Stimulated activated CD8-positive, alpha-beta memory T cell treated with anti-CD3 and anti-CD28 coated beads, Interleukin-15, amount 100 ng/mL, for 1 hour (primary cell): ENCODE results near the gene NUCKS1.
"Not testable (repeated sequence)": the region's sequence is repeated elsewhere in the genome, so short reads cannot be mapped to it uniquely, and the experiment has no call there.

Source experiments
- DNase-seq: peaks from one replicate; pipeline ENCODE4 v3.0.0-alpha.2; 2020; ENCODE audit warnings: low read depth

Gene NUCKS1

DNA sequence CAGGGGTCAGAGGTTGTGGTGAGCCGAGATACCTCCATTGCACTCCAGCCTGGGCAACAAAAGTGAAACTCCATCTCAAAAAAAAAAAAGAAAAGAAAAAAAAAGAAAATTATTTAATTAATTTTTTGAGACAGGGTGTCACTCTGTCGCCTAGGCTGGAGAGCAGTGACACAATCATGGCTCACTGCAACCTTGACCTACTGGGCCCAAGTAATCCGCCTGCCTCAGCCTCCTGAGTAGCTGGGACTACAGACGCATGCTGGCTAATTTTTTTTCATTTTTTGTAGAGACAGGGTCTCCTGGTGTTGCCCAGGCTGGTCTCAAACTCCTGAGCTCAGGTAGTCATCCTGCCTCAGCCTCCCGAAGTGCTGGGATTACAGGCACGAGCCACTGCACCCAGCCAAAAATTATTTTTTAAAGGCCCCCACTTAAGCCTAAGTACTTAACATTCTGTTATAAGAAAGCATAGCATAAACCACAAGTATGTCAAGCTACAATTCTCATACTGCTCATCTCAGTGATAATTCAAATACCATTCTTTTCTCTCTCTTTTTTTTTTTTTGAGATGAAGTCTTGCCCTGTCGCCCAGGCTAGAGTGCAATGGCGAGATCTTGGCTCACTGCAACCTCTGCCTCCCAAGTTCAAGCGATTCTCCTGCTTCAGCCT, 19.9 kb downstream of the NUCKS1 start:
- DNase-seq = no peak

DNA sequence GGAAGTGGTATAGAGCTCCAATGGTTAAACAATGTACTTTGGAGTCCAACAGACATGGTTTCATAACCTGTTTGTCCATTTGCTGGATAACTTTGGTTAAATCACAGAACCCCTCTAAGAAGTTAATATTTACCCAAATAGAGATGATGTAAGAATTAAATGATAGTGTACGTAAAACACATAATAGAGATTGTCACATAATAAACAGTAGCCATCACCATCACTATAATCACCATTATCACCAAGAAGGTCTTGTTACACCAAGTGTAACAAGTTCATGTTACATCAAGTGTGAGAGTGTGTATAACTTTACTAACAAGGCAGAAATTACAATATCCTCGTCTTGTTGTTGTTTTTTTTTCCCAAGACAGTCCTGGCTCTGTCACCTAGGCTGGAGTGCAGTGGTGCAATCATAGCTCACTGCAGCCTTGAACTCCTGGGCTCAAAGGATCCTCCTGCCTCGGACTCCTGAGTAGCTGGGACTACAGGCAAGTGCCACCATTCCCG, 23.3 kb downstream of the NUCKS1 start:
- no peak for DNase-seq

DNA sequence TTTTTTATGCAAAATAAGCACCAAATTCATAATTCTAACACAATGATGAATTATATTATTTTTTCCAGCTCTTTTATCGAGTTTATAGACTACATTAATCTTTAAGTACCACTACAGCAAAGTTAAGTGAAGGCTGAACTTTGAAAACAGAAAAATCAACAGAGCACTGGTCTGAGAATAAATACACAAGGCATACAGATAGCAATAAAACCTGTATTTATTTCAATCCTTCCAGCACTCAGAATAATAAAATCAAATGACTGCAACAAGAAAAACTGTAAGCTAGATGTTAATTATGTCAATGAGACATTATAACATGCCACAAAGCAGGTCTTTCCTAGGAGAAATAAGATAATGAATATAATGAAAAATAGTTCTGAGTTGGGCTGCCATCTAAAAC, 24.5 kb downstream of the NUCKS1 start:
- DNase-seq = no peak

DNA sequence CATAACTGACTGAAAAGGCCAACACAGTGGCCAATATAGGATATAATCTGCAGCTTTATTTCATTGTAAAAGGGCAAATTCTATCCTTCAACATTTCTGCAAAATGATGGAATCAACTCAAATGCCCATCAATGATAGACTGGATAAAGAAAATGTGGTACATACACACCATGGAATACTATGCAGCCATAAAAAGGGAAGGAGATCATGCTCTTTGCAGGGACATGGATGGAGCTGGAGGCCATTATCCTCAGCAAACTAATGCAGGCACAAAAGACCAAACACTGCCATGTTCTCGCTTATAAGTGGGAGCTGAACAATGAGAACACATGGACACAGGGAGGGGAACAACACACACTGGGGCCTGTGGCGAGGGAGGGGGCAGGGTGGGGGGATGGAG, 29.2 kb downstream of the NUCKS1 start:
- DNase-seq = not testable (repeated sequence)

DNA sequence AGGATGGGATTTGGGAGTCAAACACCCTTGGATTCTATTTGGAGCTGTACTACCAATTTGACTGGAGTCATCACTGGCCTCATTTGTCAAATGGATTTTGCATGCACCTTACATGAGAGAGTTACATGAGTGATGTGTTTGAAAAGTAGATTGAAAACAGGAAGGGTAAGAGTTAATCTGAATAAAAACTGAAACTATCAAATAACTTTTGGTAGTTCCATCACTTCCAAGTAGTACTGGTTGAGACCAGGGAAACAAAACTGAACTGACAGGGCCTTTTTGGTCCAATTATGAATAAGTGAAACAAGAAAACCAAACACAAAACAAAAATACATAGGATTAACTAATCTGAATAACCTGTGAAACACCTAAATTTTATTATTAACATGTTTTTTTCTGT, 30.2 kb downstream of the NUCKS1 start:
- DNase-seq = no peak

DNA sequence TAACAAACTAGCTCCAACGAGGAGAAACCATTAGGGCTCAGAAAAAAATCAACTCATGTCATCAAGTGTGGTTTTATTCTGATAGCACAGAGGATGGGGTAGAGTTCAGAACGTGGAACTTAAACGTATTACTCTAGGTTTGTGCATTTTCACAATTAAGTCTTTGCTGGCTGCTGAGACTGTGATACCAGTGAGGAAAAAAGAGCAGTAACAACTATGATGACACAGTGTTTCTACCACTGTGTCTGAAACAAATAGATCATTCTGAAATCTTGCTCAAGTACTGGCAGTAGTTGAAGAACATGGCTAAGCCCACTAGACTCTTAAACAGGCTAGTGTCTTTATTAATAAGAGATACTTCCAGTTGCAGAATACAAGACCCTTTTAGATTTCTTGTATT, 31.0 kb downstream of the NUCKS1 start:
- DNase-seq = no peak

DNA sequence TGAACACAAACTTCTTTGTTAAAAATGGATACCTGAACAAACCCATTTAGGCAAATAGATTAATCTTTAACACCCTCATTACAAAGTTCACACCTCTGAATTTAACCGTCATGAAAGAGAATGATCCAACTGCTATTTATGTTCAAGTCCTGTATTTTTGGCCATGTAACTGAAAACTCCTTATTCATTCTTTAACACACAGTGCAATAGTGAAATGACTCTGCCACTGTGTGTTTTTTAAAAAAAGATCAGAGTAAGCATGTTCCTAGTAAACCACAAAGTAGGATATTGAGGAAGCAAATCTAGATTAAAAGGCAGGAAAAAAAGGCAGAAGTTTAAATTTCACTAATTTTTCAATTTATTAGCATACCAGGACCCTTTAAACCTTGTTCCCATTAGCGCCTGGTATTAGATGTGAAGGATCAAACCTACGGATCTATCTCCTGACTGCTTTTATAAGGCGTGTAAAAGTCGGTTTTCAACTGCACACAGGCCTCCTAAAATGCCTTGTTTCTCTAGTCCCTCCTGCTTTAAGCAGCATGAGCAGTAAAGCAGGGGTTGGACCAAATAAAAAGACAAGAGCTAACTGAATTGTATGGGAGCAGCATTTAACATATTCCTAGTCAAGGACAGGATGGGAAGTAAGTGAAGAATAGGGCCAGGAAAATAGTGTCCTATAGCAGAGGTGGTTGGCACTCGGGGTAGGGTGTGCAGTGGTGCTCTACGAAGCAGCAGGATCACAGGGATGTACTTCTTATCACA, 33.4 kb downstream of the NUCKS1 start:
- DNase-seq = no peak

GRCh38 chr1:205715628-205716027, 34.4 kb downstream of the NUCKS1 start:
- DNase-seq = no peak

- no peak for DNase-seq
These were observed 35.1 kb downstream of the NUCKS1 start for GRCh38 chr1:205714906-205715246.

DNA sequence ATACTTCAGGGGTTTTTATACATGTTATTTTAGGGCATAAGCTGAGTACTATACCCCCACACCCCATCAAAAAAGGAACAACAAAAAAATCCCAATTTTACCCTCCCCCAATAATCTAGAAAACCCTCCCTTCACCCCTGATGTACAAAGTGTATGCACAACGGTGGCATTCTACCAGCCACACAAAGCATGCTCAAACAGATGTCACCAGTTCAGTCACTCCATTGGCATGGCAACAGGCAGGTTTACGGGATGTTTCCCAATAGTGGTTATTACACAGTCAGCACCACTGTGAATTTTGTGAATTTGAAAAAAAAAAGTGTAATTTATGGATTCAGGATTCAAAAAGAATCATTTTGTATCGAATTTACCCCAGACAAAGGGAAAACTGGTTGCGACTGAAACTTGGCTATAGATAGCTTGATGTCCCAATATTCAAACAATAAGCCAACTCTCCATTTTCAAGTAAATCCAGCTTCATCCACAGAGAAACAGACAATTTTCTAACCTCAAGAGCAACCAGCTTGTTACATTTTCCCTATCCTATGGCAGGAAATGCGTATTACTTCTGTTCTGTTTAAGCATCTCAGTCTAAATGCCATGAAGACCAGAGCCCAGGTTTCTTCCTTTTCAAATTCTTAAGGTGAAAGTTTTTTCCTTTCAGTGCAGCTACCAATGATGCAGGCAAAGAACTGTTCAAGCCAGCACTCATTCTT, 35.6 kb downstream of the NUCKS1 start:
- DNase-seq = no peak

DNA sequence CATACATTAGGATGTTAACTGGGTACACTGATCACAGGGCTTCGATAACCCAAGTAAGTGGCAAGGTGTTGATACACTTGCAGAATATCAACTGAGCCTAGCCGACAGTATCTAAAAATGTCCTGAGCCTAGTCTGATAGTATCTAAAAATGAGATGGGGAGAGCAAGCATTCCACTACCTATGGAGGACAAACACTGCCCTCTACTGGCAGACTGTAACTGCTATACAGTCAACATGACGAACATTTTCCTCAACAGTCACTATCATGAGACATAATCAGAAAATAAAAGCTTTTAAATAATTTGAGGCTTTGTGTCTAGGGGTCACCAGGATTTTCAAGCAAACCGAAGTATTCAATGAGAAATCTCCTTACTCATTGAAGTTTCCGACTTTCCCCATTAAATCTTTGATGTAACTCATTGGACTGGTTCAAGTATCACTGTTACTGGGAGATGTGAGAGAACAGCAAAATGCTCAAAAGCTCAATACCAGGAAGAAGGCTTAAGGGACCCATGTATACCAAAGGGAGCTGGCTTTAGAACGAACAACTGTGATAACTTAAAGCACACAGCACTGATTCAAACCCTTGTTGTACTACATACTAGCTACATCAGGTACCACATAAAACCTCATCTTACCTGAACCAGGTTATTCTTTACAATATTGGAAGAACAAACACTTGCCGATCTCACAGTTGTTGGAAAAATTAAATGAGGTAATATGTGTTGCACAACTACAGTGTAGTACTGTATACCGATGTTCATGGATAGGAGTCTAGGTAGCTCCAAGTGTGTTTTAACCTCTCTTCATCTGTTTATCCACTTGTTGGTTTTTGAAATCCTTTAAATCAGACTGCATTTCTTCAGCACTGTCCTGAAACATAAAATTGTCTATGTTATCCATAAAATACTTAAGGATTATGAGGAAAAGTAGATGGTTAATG, 38.6 kb downstream of the NUCKS1 start:
- peak; percentile 45 for DNase-seq

- no peak for DNase-seq
These were observed 39.5 kb downstream of the NUCKS1 start for GRCh38 chr1:205710201-205711062.

- DNase-seq = no peak
These were observed 40.3 kb downstream of the NUCKS1 start for GRCh38 chr1:205709640-205710039.

DNA sequence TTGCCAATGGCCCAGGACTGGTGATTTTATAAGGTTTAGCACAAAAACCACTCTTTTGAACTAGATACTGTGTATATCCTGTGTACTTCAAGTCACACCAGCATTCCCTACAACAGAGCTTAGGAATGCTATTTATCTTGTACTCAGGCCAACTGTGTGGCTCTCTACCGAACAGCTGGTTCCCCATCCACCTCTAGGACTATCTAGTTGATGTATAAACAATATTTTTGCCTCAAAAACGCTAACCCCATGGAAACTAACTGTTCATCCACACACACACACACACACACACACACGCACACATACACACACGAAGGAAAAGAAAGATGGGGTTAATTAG, 41.0 kb downstream of the NUCKS1 start:
- DNase-seq = no peak

- DNase-seq = no peak
These were observed 43.1 kb downstream of the NUCKS1 start for GRCh38 chr1:205706601-205707502.

- DNase-seq = no peak
These were observed 45.1 kb downstream of the NUCKS1 start for GRCh38 chr1:205704903-205705302.

DNA sequence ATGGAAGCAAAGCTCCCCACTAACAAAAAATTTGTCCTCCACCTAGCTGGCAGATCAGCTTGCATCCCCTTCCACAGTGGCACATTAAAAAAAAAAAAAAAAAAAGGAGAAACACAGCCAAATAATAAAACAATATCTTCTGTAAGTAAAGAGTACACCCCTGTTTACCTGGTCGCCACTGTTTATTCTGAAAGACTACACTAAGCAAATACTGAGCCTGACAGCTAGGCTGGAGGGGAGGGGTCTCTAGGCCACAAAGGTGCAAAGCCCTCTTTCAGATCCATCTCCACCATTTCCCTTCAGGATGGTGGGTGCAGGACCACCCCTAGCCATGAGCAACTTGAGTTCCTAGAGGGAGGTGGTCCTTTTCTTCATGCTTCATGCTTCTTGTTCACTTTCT, 46.9 kb downstream of the NUCKS1 start:
- DNase-seq = no peak

- no peak for DNase-seq
These were observed 48.1 kb downstream of the NUCKS1 start for GRCh38 chr1:205701891-205702290.

DNA sequence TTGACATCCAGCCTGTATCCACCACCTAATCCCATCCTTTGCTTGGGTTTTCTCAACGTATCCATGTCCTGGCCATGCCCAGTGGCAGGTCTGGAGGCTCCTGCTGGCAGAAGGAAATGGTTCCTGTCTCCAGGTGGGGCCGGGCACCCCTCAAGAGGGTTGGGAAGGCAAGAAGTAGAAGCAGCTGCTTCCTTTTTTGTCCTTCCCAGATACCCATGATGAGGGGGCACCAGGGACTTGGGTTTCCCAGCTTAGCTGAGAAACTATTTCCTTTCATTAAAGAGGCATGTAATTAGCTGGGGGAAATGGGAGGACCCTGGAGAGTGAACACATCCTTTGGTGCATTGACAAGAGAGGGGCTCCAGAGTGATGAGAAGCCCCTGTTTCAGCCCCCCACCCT, 48.6 kb downstream of the NUCKS1 start:
- no peak for DNase-seq

DNA sequence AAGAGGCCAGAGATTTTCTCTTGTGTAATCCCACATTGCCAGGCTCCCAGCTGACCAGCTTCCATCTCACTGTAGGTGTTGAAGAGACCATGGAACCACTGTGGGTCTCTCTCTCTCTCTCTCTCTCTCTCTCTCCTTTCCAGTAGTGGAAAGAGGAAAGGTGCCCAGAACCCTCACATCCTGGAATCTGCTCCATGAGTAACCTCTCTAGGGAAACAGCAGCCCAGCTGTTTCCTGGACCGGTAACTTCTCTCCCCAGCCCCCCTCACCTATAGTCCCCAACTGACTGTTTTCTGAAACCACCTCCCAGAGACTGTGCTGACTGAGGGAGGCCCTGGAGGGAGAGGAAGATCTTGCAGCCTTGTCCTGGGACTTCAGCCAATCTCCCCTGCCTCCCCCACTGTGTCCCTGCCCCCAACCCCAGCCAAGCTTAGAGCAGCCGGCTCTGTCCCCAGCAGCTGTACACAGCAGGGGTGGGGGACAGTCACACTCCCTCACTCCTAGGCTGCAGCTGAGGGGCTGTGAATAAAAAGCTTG, 49.0 kb downstream of the NUCKS1 start:
- no peak for DNase-seq
